HG03571 (cell line): Measurements from ENCODE around the gene TGIF1.
A peak's percentile ranks its signal among the peaks of the same experiment; 100 is the strongest.
"Not testable (repeated sequence)": the region's sequence is repeated elsewhere in the genome, so short reads cannot be mapped to it uniquely, and the experiment has no call there.

ENCODE experiments used
- ATAC-seq: cut with Tn5 transposase; IDR thresholded peaks from one replicate; pipeline ENCODE4 v1.9.1; 2021; ENCODE audit not compliant: unreplicated experiment

TGIF1 gene

GRCh38 chr18:3450012-3450798 is at the start of gene TGIF1:
Gene TGIF1 (plus strand): TSS chr18:3450172. CDS start chr18:3450490, 318 bp downstream.
- no peak for ATAC-seq

- no peak for ATAC-seq
Measured at GRCh38 chr18:3400567-3401296, 49.2 kb upstream of the TGIF1 start.

GRCh38 chr18:3401669-3402620 is 48.0 kb upstream of the TGIF1 start:
- peak; percentile 84 for ATAC-seq

- no peak for ATAC-seq
Measured at GRCh38 chr18:3402982-3403451, 47.0 kb upstream of the TGIF1 start.

GRCh38 chr18:3405713-3406112 is 44.3 kb upstream of the TGIF1 start:
- ATAC-seq, result no peak

GRCh38 chr18:3408107-3408506 is 41.9 kb upstream of the TGIF1 start:
- ATAC-seq, result no peak

GRCh38 chr18:3409811-3410210 is 40.2 kb upstream of the TGIF1 start:
- ATAC-seq, result no peak

GRCh38 chr18:3410273-3410672 is 39.7 kb upstream of the TGIF1 start:
- ATAC-seq, result no peak

GRCh38 chr18:3410876-3411275 is 39.1 kb upstream of the TGIF1 start:
- ATAC-seq, result not testable (repeated sequence)

- ATAC-seq, result no peak
Measured at GRCh38 chr18:3411327-3411726, 38.6 kb upstream of the TGIF1 start.

GRCh38 chr18:3411854-3412268 is 38.1 kb upstream of the TGIF1 start:
- ATAC-seq, result no peak

GRCh38 chr18:3412528-3412927 is 37.4 kb upstream of the TGIF1 start:
- not testable (repeated sequence) for ATAC-seq

GRCh38 chr18:3415110-3415509 is 34.9 kb upstream of the TGIF1 start:
- ATAC-seq, result no peak

GRCh38 chr18:3418083-3418482 is 31.9 kb upstream of the TGIF1 start:
- no peak for ATAC-seq

- no peak for ATAC-seq
Measured at GRCh38 chr18:3420919-3421279, 29.1 kb upstream of the TGIF1 start.

- ATAC-seq, result no peak
Measured at GRCh38 chr18:3422905-3423304, 27.1 kb upstream of the TGIF1 start.

- no peak for ATAC-seq
Measured at GRCh38 chr18:3424280-3424890, 25.6 kb upstream of the TGIF1 start.

- no peak for ATAC-seq
Measured at GRCh38 chr18:3425030-3425429, 24.9 kb upstream of the TGIF1 start.

- ATAC-seq, result no peak
Measured at GRCh38 chr18:3425446-3425845, 24.5 kb upstream of the TGIF1 start.

GRCh38 chr18:3426074-3426473 is 23.9 kb upstream of the TGIF1 start:
- no peak for ATAC-seq

- no peak for ATAC-seq
Measured at GRCh38 chr18:3427944-3428343, 22.0 kb upstream of the TGIF1 start.
